Activated naive CD4-positive, alpha-beta T cell treated with anti-CD3 and anti-CD28 coated beads, Interleukin-2, amount 10 ng/mL, durations not matched to agents 7 days and 5 days (primary cell): ENCODE measurements around the gene LCE3E.

ENCODE experiments used
- CTCF ChIA-PET: fragments of 350-600 bp; sonication (Branson Sonifier 250); formaldehyde crosslinking; loops from one replicate; lab custom pipeline; 2021; ENCODE audit warnings: antibody characterized with exemption; lab: Charles Lee
- DNase-seq: peaks from one replicate; pipeline ENCODE4 v3.0.0-alpha.2; 2020
- H3K27ac Mint-ChIP-seq: one replicate; pipeline ENCODE4 v1.8.0; 2021; ENCODE audit warnings: mild to moderate bottlenecking, moderate library complexity, mixed read lengths
- H3K27me3 Mint-ChIP-seq: one replicate; pipeline ENCODE4 v1.8.0; 2021; ENCODE audit warnings: mild to moderate bottlenecking, mixed read lengths
- H3K36me3 Mint-ChIP-seq: one replicate; pipeline ENCODE4 v1.8.0; 2021; ENCODE audit warnings: mixed read lengths
- H3K4me1 Mint-ChIP-seq: one replicate; pipeline ENCODE4 v1.8.0; 2021; ENCODE audit warnings: mixed read lengths
- H3K4me3 Mint-ChIP-seq: one replicate; pipeline ENCODE4 v1.8.0; 2021; ENCODE audit warnings: mild to moderate bottlenecking, moderate library complexity, mixed read lengths
- H3K9me3 Mint-ChIP-seq: one replicate; pipeline ENCODE4 v1.8.0; 2021; ENCODE audit warnings: mixed read lengths

LCE3E gene

DNA sequence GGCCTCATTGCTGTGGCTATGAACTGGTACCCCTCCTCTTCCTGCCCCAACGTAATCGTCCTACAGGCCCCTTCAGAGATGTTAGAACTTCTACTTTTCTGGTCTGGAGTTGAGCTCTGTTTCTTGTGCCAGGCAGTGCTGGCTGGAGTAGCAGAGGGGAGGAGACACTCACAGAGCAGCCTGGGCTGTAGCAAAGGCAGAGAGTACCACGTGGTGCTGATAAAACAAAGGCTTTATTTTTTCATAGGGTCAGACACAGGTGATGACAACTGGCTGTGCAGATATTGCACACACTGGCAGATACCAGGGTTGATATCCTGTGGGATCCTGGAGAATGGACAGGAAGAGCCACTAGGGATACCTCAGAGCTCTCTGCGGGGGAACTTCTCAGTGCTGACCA, 29.1 kb downstream of the LCE3E start:
- CTCF ChIA-PET = no interaction called here
- Mint-ChIP-seq H3K4me3 (no peak overlapping the region), H3K27ac (no peak overlapping the region), H3K36me3 (no peaks in the 10 kb centered on the region), H3K27me3 (peaks cover 5% of the 10 kb centered on the region), H3K9me3 (no peaks in the 10 kb centered on the region), H3K4me1 (no peaks in the 10 kb centered on the region)
- no peak for DNase-seq

DNA sequence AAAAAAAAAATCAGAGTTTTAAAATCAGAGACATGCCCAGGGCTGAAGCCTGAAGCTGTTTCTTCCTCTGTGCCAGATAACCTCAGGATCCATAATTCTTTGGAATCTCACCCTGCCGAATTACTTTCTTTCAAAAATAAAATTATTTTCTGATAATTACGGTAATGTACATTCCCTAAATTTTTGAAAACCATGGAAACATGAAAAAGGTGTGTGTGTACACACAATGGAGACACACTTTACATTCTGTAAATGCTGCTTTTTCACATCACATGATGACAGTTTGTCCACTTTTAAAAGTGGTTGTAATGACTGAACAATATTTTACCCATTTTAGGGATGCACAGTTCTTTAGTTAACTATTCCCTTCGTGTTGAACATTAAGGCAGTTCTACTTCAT, 30.8 kb downstream of the LCE3E start:
- DNase-seq = no peak
- CTCF ChIA-PET = no interaction called here
- no peaks in the 10 kb centered on the region for H3K9me3 Mint-ChIP-seq
- no peaks in the 10 kb centered on the region for H3K4me1 Mint-ChIP-seq
- no peak overlapping the region for H3K27ac Mint-ChIP-seq
- H3K36me3 Mint-ChIP-seq = no peaks in the 10 kb centered on the region
- no peak overlapping the region for H3K4me3 Mint-ChIP-seq
- H3K27me3 Mint-ChIP-seq = peaks cover 5% of the 10 kb centered on the region

DNA sequence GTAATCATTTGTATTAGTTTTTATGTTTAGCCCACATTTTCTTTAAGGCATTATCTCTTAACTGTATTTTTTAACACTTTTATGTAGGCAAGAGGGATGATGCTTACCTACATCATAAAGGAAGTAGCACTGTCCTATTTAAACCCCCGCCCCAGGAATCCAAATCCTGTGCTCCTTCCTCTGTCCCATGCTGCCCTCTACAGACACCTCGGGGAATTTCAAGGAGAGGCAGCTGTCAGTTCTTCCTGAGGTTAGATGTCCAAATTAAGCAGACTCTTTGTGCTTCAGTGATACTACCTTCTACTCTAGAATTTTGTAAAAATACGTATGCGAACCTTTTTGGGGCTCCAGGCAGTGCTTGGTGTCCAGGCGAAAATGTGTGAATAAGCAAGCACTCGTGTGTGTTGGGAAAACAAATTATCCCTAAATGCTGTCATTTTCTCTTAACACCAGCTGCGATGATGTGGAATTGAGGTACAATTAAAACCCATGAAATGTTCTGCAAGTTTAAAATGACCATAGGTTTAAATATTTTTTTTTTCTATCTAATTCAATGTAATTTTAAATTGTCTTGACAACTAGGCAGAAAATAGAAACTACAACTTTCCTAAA, 33.1 kb downstream of the LCE3E start:
- H3K27me3 Mint-ChIP-seq = peaks cover 4% of the 10 kb centered on the region
- no peaks in the 10 kb centered on the region for H3K36me3 Mint-ChIP-seq

DNA sequence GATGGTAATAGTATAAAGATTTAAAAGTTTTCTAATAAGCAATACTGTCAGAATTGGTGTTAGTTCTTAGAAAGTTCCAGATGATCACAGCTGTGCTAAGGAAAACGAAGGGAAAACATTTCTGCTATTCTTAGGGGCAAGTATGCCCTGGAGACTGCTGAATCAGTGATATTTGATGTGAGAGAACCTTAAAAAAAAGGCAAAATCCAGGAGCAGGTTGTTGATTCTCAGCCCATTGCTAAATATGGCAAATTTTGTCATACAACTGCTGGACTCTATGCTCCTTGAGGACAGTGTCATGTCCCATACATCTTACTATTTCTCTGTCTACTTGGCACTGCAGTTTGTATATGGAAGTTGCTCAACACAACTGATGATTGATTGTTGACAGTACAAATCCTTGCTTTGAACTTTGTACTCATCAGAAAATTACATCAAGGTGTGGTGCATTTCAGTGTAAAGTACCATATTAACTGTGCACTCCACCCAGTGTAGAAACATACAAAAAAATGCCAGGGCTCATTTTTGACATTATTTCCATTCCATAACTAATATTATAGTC, 41.4 kb downstream of the LCE3E start:
- no peak overlapping the region for H3K4me3 Mint-ChIP-seq
- H3K27me3 Mint-ChIP-seq = peaks cover 8% of the 10 kb centered on the region
- CTCF ChIA-PET = no interaction called here
- no peaks in the 10 kb centered on the region for H3K36me3 Mint-ChIP-seq
- H3K9me3 Mint-ChIP-seq = no peaks in the 10 kb centered on the region
- DNase-seq = no peak
- H3K4me1 Mint-ChIP-seq = no peaks in the 10 kb centered on the region
- no peak overlapping the region for H3K27ac Mint-ChIP-seq

More for the DNA sequence above, 33.1 kb downstream of the LCE3E start:
- Mint-ChIP-seq H3K27ac (no peak overlapping the region), H3K4me3 (no peak overlapping the region), H3K9me3 (no peaks in the 10 kb centered on the region), H3K4me1 (no peaks in the 10 kb centered on the region)
- peak; percentile 54 for DNase-seq
- CTCF ChIA-PET = interaction anchor here (0.8 to 2.7 kb wide), 3 partner anchors 34 to 93 kb away, joined by 4 to 10 read pairs (median 9); no protein-coding TSS in a partner anchor

DNA sequence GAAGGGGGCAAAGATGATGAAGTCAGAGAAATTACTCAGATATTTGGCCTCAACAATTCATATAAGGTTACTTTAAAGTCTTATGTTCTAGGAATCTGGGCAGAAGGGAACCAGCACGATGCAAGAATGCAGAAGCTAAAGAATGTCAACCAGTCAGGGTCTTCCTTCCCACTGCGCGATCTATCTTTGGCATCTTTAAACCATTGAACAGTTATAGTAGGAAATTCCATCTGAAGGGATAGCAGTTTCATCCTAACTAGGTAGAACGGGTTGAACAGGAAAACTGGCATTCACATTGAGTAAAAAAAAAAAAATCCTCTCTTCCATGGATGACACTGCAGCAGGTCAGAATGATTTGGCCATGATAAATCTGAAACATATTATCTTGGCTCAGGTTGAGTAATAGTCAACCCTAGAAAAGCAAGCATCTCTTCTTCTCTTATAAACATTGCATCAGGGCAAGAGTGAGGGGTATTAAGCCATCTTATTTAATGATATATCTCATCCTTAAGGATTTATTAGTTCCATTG, 46.0 kb downstream of the LCE3E start:
- no peaks in the 10 kb centered on the region for H3K9me3 Mint-ChIP-seq
- CTCF ChIA-PET = no interaction called here
- DNase-seq = no peak
- H3K4me1 Mint-ChIP-seq = no peaks in the 10 kb centered on the region
- H3K27me3 Mint-ChIP-seq = peaks cover 23% of the 10 kb centered on the region
- no peak overlapping the region for H3K27ac Mint-ChIP-seq
- no peak overlapping the region for H3K4me3 Mint-ChIP-seq
- no peaks in the 10 kb centered on the region for H3K36me3 Mint-ChIP-seq

DNA sequence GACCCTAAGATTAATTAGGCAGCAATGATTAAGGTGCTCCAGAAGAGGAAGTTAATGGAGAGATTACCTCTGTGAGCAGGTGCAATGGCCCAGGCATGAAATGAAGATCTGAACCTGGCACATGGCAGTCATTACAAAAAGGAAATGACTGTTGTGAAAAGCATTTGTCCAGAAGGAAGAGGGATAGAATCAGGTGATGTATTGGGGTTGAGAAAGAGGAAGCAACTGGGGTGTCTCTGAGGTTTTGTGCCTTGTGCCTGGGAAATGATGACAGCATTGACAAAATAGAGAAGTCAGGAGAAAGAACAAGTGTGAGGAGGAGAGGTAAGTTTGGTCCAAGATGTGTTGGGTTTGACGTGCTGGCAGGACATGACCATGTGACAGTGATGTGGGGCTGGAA, 46.7 kb downstream of the LCE3E start:
- Mint-ChIP-seq H3K4me3 (no peak overlapping the region), H3K27ac (no peak overlapping the region), H3K36me3 (no peaks in the 10 kb centered on the region), H3K27me3 (peaks cover 31% of the 10 kb centered on the region), H3K4me1 (no peaks in the 10 kb centered on the region), H3K9me3 (no peaks in the 10 kb centered on the region)
- no peak for DNase-seq
- CTCF ChIA-PET = no interaction called here

DNA sequence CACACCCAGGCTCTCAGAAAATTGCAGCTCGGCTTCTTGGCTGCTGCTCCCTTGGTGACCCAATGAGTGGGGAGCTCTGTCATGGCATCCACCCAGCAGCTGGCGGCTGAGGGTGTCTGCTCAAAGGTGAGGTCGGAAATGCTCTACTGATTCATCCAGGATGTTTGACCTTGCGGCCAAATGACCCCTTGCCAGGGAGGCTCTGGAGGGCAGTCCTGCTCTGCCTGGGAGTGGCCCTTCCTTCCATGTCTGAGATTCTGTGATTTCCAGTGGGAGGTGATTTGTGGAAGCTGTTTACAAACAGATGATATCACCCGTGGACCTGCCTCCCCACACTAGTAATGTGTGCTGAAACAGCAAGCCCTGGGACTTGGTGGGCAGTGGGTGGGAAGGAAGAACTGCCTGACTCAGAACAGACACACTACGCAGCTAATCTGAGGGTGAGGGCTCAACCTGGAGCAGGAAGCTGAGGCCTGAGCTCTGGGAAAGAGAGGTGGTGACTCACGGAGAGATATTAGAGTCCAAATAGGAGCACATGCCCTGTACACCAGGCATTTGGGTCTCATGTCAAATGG, 49.3 kb downstream of the LCE3E start:
- no peaks in the 10 kb centered on the region for H3K4me1 Mint-ChIP-seq
- H3K36me3 Mint-ChIP-seq = no peaks in the 10 kb centered on the region
- H3K4me3 Mint-ChIP-seq = no peak overlapping the region
- CTCF ChIA-PET = interaction anchor here (1.7 kb wide), 1 partner anchor 21 kb away, joined by 7 read pairs; no protein-coding TSS in a partner anchor
- no peak for DNase-seq
- no peak overlapping the region for H3K27ac Mint-ChIP-seq
- no peaks in the 10 kb centered on the region for H3K9me3 Mint-ChIP-seq
- peaks cover 51% of the 10 kb centered on the region for H3K27me3 Mint-ChIP-seq

DNA sequence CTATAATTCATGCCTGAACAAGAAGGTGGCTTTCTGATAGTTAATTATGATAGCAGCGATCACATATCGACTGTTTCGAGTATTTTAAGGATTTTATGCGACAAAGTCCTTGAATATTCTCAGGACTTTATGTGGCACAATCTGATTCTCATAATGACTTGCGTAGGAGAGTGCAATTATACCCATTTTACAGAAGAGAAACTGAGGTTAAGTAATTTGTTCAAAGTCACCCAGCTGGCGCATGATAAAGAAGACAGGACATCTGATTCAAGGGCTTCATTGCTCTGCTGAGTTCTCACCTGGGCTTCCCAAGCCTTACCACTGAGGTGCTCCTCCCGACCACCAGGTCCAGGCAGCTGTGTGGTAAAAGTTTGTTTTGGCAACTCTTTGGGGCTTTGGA, 50.5 kb downstream of the LCE3E start:
- CTCF ChIA-PET = no interaction called here
- Mint-ChIP-seq H3K27me3 (peaks cover 64% of the 10 kb centered on the region), H3K4me1 (no peaks in the 10 kb centered on the region), H3K27ac (no peak overlapping the region), H3K36me3 (no peaks in the 10 kb centered on the region), H3K9me3 (no peaks in the 10 kb centered on the region), H3K4me3 (no peak overlapping the region)
- no peak for DNase-seq
